K562 (cell line): ENCODE data around the gene PPIF. TPM values are rescaled to one million over a fixed set of nuclear protein-coding genes. Genes with fewer than 3 reads are reported as not detected.
A peak's percentile ranks its signal among the peaks of the same experiment; 100 is the strongest.

Experiments
- BHLHE40 ChIP-seq: IDR thresholded peaks from 2 replicates; pipeline ENCODE4 v1.6.1; 2011; ENCODE audit warnings: low read length, improper control_type of control experiment
- CBX5 ChIP-seq: IDR thresholded peaks from 2 replicates; pipeline ENCODE4 v1.6.1; 2014; ENCODE audit warnings: low read depth, borderline replicate concordance
- MTA3 ChIP-seq: fragments of 450-650 bp; formaldehyde crosslinking; IDR thresholded peaks from 2 replicates; pipeline ENCODE4 v1.6.1; 2017; ENCODE audit warnings: mild to moderate bottlenecking, borderline replicate concordance
- SMARCB1 ChIP-seq: IDR thresholded peaks from 2 replicates; pipeline ENCODE4 v1.6.1; 2011; ENCODE audit warnings: improper control_type of control experiment, low read depth; ENCODE audit not compliant: insufficient read length
- TBL1XR1 ChIP-seq, 2 experiments: IDR thresholded peaks; 2 replicates each; pipeline ENCODE4 v1.6.1; 2012; ENCODE audit warnings: improper control_type of control experiment in 2 of 2, low read length in 2 of 2, mild to moderate bottlenecking in 1 of 2
- TCF7 ChIP-seq: sonication (generic); IDR thresholded peaks from 2 replicates; pipeline ENCODE4 v1.6.1; 2016; ENCODE audit warnings: antibody characterized with exemption, borderline replicate concordance
- ZBTB40 ChIP-seq, 2 experiments: fragments of 450-650 bp in 1 of 2; sonication (generic) in 1 of 2; formaldehyde crosslinking in 1 of 2; IDR thresholded peaks; 2 replicates each; pipeline versions ENCODE4 v1.7.1 to v1.9.0; 2016 to 2022; ENCODE audit warnings: inconsistent platforms in 1 of 2, mild to moderate bottlenecking in 1 of 2, missing genetic modification reagents in 1 of 2
- ZBTB9 ChIP-seq: fragments of 450-650 bp; formaldehyde crosslinking; IDR thresholded peaks from 2 replicates; pipeline ENCODE4 v1.4.0; 2020; ENCODE audit warnings: mild to moderate bottlenecking, moderate library complexity
- ZMIZ1 ChIP-seq, 2 experiments: fragments of 150-350 bp in 1 of 2; IDR thresholded peaks; 2 replicates each; pipeline ENCODE4 v1.6.1; 2012 to 2016; ENCODE audit warnings: low read depth in 2 of 2, low read length in 2 of 2, mild to moderate bottlenecking in 1 of 2, moderate library complexity in 1 of 2
- ZNF780A ChIP-seq: fragments of 250-450 bp; sonication (Bioruptor Pico); IDR thresholded peaks from 2 replicates; pipeline ENCODE4 v1.5.0; 2021; ENCODE audit warnings: mild to moderate bottlenecking
- polyA plus RNA-seq, 8 experiments: library from polyadenylated mRNA; depleted of rRNA in 4 of 8; stranded (reverse) in 5 of 8; unstranded in 3 of 8; fragments of >200 nt; fragmentation: Nextera tagmentation in 2 of 8; fragmentation: Illumina TruSeq in 1 of 8; extraction: Ambion mirVana in 2 of 8; extraction: Trizol in 1 of 8; gene quantifications; 2 replicates each; pipeline versions ENCODE4 v1.2.1 to v1.2.3, GENCODE V29; 2011 to 2014; ENCODE audit warnings: inconsistent platforms in 1 of 8, missing spikeins in 1 of 8
- total RNA-seq, 7 experiments: library from RNA; depleted of rRNA in 6 of 7; stranded (reverse); fragments of >200 nt in 6 of 7; fragmentation: Illumina TruSeq in 2 of 7; extraction: Trizol in 2 of 7; gene quantifications; 2 replicates each; pipeline versions ENCODE4 v1.2.1 to v1.2.3, GENCODE V29; 2011 to 2021; ENCODE audit warnings: low replicate concordance in 1 of 7

Gene PPIF
- total and polyA plus RNA-seq, 9 of the 15 experiments (the other 6 are each of a cell fraction or from before 2014, with no cell fraction given): 40.9 to 287 (median 117) TPM

- TF ChIP-seq CBX5 (no peak), ZNF780A (no peak), ZMIZ1 (IDR thresholded peaks at IDR 0.05; ENCODE audit: low read depth in 2 of 2, low read length in 2 of 2) (peak in 1 of 2 experiments; percentile 54; a peak in 1 of 4 replicates), ZBTB40 (IDR thresholded peaks at IDR 0.05) (no peak), ZBTB40 (CRISPR knock-in tag; IDR thresholded peaks at IDR 0.05) (no peak), SMARCB1 (no peak), ZBTB9 (no peak), BHLHE40 (peak; percentile 29; the same call in 1 of the 2 replicates), MTA3 (no peak), TBL1XR1 (IDR thresholded peaks at IDR 0.05; ENCODE audit: low read length in 2 of 2) (peak; percentile 49 to 59; a peak in 2 of 4 replicates), TCF7 (no peak)
These were observed 27.3 kb downstream of the PPIF start (continued) for GRCh38 chr10:79374312-79375191.
